HepG2 (cell line): ENCODE results near the gene NFKBIA. TPM values are rescaled to one million over a fixed set of nuclear protein-coding genes. Genes with fewer than 3 reads are reported as not detected.

Source experiments
- ELF3 ChIP-seq: IDR thresholded peaks from 2 replicates; pipeline ENCODE4 v1.6.1; 2016; ENCODE audit warnings: missing genetic modification reagents, missing compliant biosample characterization
- IKZF1 ChIP-seq: fragments of 450-650 bp; IDR thresholded peaks from 2 replicates; pipeline ENCODE4 v1.7.1; 2016
- SKI ChIP-seq: fragments of 450-650 bp; IDR thresholded peaks from one replicate; pipeline ENCODE4 v1.6.1; 2018; ENCODE audit warnings: mild to moderate bottlenecking; ENCODE audit not compliant: partially characterized antibody
- TSC22D2 ChIP-seq: sonication (generic); formaldehyde crosslinking; IDR thresholded peaks from 2 replicates; pipeline ENCODE4 v1.5.1; 2020; ENCODE audit warnings: missing genetic modification reagents, mild to moderate bottlenecking, borderline replicate concordance
- ZMYM2 ChIP-seq: sonication (generic); formaldehyde crosslinking; IDR thresholded peaks from 2 replicates; pipeline ENCODE4 v1.8.0; 2022; ENCODE audit warnings: mild to moderate bottlenecking, missing genetic modification reagents
- ZNF253 ChIP-seq: sonication (generic); formaldehyde crosslinking; IDR thresholded peaks from 2 replicates; pipeline ENCODE4 v1.8.0; 2022; ENCODE audit warnings: mild to moderate bottlenecking, missing genetic modification reagents, borderline replicate concordance
- ZNF451 ChIP-seq: sonication (generic); formaldehyde crosslinking; IDR thresholded peaks from 2 replicates; pipeline ENCODE4 v1.5.0; 2020; ENCODE audit warnings: mild to moderate bottlenecking, missing genetic modification reagents
- polyA plus RNA-seq, 8 experiments: library from polyadenylated mRNA; depleted of rRNA in 3 of 8; stranded (reverse) in 7 of 8; unstranded in 1 of 8; fragments of >200 nt; fragmentation: Illumina TruSeq in 4 of 8; extraction: Trizol in 4 of 8; gene quantifications; 2 replicates each; pipeline versions ENCODE4 v1.2.1 to v1.2.3, GENCODE V29; 2011 to 2016; ENCODE audit warnings: low read depth in 4 of 8, missing spikeins in 1 of 8, mixed read lengths in 1 of 8; ENCODE audit not compliant: insufficient read depth in 1 of 8
- total RNA-seq, 5 experiments: library from RNA; depleted of rRNA; stranded (reverse); fragments of >200 nt; fragmentation: Illumina TruSeq; extraction: Trizol; gene quantifications; 2 replicates each; pipeline ENCODE4 v1.2.3, GENCODE V29; 2016; ENCODE audit warnings: low read depth in 1 of 5
- TF ChIP-seq, protein P1 (sequence below): sonication (generic); formaldehyde crosslinking; IDR thresholded peaks from 2 replicates; pipeline ENCODE4 v1.5.1; 2020; ENCODE audit warnings: missing genetic modification reagents, mild to moderate bottlenecking, borderline replicate concordance

The NFKBIA gene
- total and polyA plus RNA-seq, 2 of the 13 experiments (the other 11 are each of a cell fraction or from before 2014, with no cell fraction given) = 197 to 319 TPM

- TF ChIP-seq ZMYM2 (CRISPR knock-in tag) = no peak
- no peak for TF ChIP-seq ELF3 (CRISPR knock-in tag)
- TF ChIP-seq, protein P1, sequence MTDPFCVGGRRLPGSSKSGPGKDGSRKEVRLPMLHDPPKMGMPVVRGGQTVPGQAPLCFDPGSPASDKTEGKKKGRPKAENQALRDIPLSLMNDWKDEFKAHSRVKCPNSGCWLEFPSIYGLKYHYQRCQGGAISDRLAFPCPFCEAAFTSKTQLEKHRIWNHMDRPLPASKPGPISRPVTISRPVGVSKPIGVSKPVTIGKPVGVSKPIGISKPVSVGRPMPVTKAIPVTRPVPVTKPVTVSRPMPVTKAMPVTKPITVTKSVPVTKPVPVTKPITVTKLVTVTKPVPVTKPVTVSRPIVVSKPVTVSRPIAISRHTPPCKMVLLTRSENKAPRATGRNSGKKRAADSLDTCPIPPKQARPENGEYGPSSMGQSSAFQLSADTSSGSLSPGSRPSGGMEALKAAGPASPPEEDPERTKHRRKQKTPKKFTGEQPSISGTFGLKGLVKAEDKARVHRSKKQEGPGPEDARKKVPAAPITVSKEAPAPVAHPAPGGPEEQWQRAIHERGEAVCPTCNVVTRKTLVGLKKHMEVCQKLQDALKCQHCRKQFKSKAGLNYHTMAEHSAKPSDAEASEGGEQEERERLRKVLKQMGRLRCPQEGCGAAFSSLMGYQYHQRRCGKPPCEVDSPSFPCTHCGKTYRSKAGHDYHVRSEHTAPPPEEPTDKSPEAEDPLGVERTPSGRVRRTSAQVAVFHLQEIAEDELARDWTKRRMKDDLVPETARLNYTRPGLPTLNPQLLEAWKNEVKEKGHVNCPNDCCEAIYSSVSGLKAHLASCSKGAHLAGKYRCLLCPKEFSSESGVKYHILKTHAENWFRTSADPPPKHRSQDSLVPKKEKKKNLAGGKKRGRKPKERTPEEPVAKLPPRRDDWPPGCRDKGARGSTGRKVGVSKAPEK (CRISPR knock-in tag) = no peak
- no peak for TF ChIP-seq IKZF1
- no peak for TF ChIP-seq SKI
- TF ChIP-seq TSC22D2 = no peak
- no peak for TF ChIP-seq ZNF451 (CRISPR knock-in tag)
- TF ChIP-seq ZNF253 (CRISPR knock-in tag) = no peak; the same call in 1 of the 2 replicates
Observed at GRCh38 chr14:35402323-35403113, 2.0 kb downstream of the NFKBIA start (continued).
